HCT116 (cell line): ENCODE results near the gene ULBP2.

Source experiments
- ATF3 ChIP-seq: IDR thresholded peaks from 2 replicates; pipeline ENCODE4 v1.6.1; 2012
- CTCF ChIP-seq, 3 experiments: fragments of 200-600 bp in 1 of 3; sonication (generic) in 1 of 3; IDR thresholded peaks in 2 of 3; conservative IDR thresholded peaks in 1 of 3; 2 replicates each; pipeline ENCODE4 v1.5.1; 2012 to 2017; ENCODE audit warnings: low read depth in 2 of 3, low read length in 2 of 3, antibody characterized with exemption in 1 of 3, borderline replicate concordance in 1 of 3, control low read depth in 1 of 3, mild to moderate bottlenecking in 1 of 3, mixed read lengths in 1 of 3, mixed run types in 1 of 3, moderate library complexity in 1 of 3; ENCODE audit not compliant: insufficient read depth in 1 of 3
- EZH2 ChIP-seq: fragments of 200-600 bp; sonication (generic); IDR thresholded peaks from 2 replicates; pipeline ENCODE4 v1.6.1; 2017; ENCODE audit warnings: antibody characterized with exemption, mixed run types
- EZH2phosphoT487 ChIP-seq: fragments of 200-600 bp; IDR thresholded peaks from 2 replicates; pipeline ENCODE4 v1.6.1; 2018; ENCODE audit warnings: antibody characterized with exemption, borderline replicate concordance
- JUND ChIP-seq: IDR thresholded peaks from 2 replicates; pipeline ENCODE4 v1.6.1; 2012
- POLR2A ChIP-seq: IDR thresholded peaks from 2 replicates; pipeline ENCODE4 v1.7.0; 2011; ENCODE audit warnings: borderline replicate concordance; ENCODE audit not compliant: insufficient read depth, insufficient read length; ENCODE audit errors: extremely low read depth
- POLR2AphosphoS5 ChIP-seq: IDR thresholded peaks from 2 replicates; pipeline ENCODE4 v1.6.1; 2011; ENCODE audit warnings: mild to moderate bottlenecking, low read depth, low read length, moderate library complexity
- SRF ChIP-seq: IDR thresholded peaks from 2 replicates; pipeline ENCODE4 v1.6.1; 2012; ENCODE audit warnings: low read depth
- YY1 ChIP-seq: IDR thresholded peaks from 2 replicates; pipeline ENCODE4 v1.6.1; 2011; ENCODE audit warnings: low read length, low read depth, moderate library complexity, mild to moderate bottlenecking; ENCODE audit not compliant: insufficient replicate concordance; ENCODE audit errors: extremely low read depth
- ZNF274 ChIP-seq: fragments of 200-500 bp; sonication (Bioruptor generic); IDR thresholded peaks from 2 replicates; pipeline ENCODE4 v1.6.1; 2014; ENCODE audit warnings: mild to moderate bottlenecking, low read depth, low read length, inconsistent platforms
- TF ChIP-seq, protein P1 (sequence below): IDR thresholded peaks from 2 replicates; pipeline ENCODE4 v1.6.1; 2012
- TF ChIP-seq, protein P2 (sequence below): IDR thresholded peaks from 2 replicates; pipeline ENCODE4 v1.6.1; 2012; ENCODE audit warnings: low read depth

GRCh38 chr6:149907317-149907716 is 34.5 kb upstream of the ULBP2 start:
- TF ChIP-seq JUND (no peak), ZNF274 (no peak), CTCF (IDR thresholded peaks at IDR 0.05 in 2 of 3, conservative IDR thresholded peaks at IDR 0.05 in 1 of 3; ENCODE audit: borderline replicate concordance in 1 of 3, insufficient read depth in 1 of 3, low read depth in 2 of 3, low read length in 2 of 3) (no peak), EZH2 (no peak), EZH2phosphoT487 (no peak), YY1 (no peak), POLR2A (no peak), POLR2AphosphoS5 (no peak), SRF (no peak), ATF3 (no peak)
- TF ChIP-seq, protein P1, sequence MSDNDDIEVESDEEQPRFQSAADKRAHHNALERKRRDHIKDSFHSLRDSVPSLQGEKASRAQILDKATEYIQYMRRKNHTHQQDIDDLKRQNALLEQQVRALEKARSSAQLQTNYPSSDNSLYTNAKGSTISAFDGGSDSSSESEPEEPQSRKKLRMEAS = no peak
- TF ChIP-seq, protein P2, sequence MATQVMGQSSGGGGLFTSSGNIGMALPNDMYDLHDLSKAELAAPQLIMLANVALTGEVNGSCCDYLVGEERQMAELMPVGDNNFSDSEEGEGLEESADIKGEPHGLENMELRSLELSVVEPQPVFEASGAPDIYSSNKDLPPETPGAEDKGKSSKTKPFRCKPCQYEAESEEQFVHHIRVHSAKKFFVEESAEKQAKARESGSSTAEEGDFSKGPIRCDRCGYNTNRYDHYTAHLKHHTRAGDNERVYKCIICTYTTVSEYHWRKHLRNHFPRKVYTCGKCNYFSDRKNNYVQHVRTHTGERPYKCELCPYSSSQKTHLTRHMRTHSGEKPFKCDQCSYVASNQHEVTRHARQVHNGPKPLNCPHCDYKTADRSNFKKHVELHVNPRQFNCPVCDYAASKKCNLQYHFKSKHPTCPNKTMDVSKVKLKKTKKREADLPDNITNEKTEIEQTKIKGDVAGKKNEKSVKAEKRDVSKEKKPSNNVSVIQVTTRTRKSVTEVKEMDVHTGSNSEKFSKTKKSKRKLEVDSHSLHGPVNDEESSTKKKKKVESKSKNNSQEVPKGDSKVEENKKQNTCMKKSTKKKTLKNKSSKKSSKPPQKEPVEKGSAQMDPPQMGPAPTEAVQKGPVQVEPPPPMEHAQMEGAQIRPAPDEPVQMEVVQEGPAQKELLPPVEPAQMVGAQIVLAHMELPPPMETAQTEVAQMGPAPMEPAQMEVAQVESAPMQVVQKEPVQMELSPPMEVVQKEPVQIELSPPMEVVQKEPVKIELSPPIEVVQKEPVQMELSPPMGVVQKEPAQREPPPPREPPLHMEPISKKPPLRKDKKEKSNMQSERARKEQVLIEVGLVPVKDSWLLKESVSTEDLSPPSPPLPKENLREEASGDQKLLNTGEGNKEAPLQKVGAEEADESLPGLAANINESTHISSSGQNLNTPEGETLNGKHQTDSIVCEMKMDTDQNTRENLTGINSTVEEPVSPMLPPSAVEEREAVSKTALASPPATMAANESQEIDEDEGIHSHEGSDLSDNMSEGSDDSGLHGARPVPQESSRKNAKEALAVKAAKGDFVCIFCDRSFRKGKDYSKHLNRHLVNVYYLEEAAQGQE = no peak
